ENCODE data around the gene SHROOM1.

DNA sequence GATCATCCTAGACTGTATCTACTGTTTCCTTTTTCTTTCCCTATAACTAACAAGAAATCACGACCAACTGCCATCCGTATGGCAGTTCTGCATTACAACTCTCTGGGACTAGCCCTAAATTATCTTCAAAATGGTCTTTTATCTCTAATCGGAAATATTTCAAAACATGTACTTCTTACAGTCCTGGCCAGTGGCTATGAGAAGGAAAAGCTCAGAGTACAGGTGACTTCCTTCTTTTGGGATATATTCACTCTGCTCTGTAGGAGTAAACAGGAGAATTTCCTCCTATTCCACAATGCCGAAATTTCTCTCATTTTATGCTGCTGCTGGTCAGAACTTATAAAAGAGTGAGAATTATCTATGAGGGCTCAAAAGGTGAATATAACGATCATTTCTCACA is 51.6 kb downstream of the SHROOM1 start:
- TF ChIP-seq, protein P1, sequence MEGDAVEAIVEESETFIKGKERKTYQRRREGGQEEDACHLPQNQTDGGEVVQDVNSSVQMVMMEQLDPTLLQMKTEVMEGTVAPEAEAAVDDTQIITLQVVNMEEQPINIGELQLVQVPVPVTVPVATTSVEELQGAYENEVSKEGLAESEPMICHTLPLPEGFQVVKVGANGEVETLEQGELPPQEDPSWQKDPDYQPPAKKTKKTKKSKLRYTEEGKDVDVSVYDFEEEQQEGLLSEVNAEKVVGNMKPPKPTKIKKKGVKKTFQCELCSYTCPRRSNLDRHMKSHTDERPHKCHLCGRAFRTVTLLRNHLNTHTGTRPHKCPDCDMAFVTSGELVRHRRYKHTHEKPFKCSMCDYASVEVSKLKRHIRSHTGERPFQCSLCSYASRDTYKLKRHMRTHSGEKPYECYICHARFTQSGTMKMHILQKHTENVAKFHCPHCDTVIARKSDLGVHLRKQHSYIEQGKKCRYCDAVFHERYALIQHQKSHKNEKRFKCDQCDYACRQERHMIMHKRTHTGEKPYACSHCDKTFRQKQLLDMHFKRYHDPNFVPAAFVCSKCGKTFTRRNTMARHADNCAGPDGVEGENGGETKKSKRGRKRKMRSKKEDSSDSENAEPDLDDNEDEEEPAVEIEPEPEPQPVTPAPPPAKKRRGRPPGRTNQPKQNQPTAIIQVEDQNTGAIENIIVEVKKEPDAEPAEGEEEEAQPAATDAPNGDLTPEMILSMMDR (IDR thresholded peaks at IDR 0.05): no peak
- TF ChIP-seq EZH2 (IDR thresholded peaks at IDR 0.05; ENCODE audit: borderline replicate concordance, insufficient read depth, low read depth, low read length, poor library complexity, severe bottlenecking): no peak

All from B cell (primary cell).